ENCODE results near the gene CLSTN2. TPM values are rescaled to one million over a fixed set of nuclear protein-coding genes. Genes with fewer than 3 reads are reported as not detected.

Gene CLSTN2
- total RNA-seq, 1 experiment from 2014 or later = not detected

- Histone ChIP-seq H3K9me2 (ENCODE audit: insufficient read depth) (no peaks in the 10 kb centered on the region), H3K27me3 (ENCODE audit: insufficient read depth, low read depth) (no peaks in the 10 kb centered on the region), H3K4me1 (replicated peaks; ENCODE audit: insufficient read depth) (no peaks in the 10 kb centered on the region), H3K4me2 (no peak overlapping the region), H3K27ac (no peak overlapping the region), H3K36me3 (ENCODE audit: low read depth) (no peaks in the 10 kb centered on the region), H3K79me2 (ENCODE audit: low read depth) (no peaks in the 10 kb centered on the region), H3K9me3 (ENCODE audit: insufficient read depth, low read depth) (no peaks in the 10 kb centered on the region), H4K20me1 (ENCODE audit: insufficient read depth) (no peaks in the 10 kb centered on the region), H3K4me3 (no peak overlapping the region), H2AFZ (no peak overlapping the region), H3F3A (ENCODE audit: insufficient read depth, low read depth) (no peaks in the 10 kb centered on the region)
- ChIA-PET CTCF (no interaction called here), POLR2A (ENCODE audit: unreplicated experiment) (no interaction called here)
- intact Hi-C loops (cut with micrococcal nuclease; ENCODE audit: unreplicated experiment) = no loop called here
- TF ChIP-seq EZH2 (IDR thresholded peaks at IDR 0.05; ENCODE audit: low read depth) (no peak), CTCF (conservative IDR thresholded peaks at IDR 0.05) (no peak)
- DNase-seq = no peak
- BruUV-seq (replicated peaks) = no TSS peak
These were observed 441.3 kb downstream of the CLSTN2 start for GRCh38 chr3:140376136-140376889.

GRCh38 chr3:140377644-140378043, 442.7 kb downstream of the CLSTN2 start:
- no peak for TF ChIP-seq CTCF (conservative IDR thresholded peaks at IDR 0.05)
- TF ChIP-seq EZH2 (IDR thresholded peaks at IDR 0.05; ENCODE audit: low read depth) = no peak
- no peak for DNase-seq
- no peak overlapping the region for H2AFZ ChIP-seq
- H3F3A ChIP-seq (ENCODE audit: insufficient read depth, low read depth) = no peaks in the 10 kb centered on the region
- no peaks in the 10 kb centered on the region for H3K27me3 ChIP-seq (ENCODE audit: insufficient read depth, low read depth)
- no peaks in the 10 kb centered on the region for H3K9me3 ChIP-seq (ENCODE audit: insufficient read depth, low read depth)
- H3K4me2 ChIP-seq = no peak overlapping the region
- H3K79me2 ChIP-seq (ENCODE audit: low read depth) = no peaks in the 10 kb centered on the region
- ChIA-PET CTCF (no interaction called here), POLR2A (ENCODE audit: unreplicated experiment) (no interaction called here)
- no peaks in the 10 kb centered on the region for H4K20me1 ChIP-seq (ENCODE audit: insufficient read depth)
- intact Hi-C loops (cut with micrococcal nuclease; ENCODE audit: unreplicated experiment) = no loop called here
- H3K4me3 ChIP-seq = no peak overlapping the region
- no peaks in the 10 kb centered on the region for H3K4me1 ChIP-seq (replicated peaks; ENCODE audit: insufficient read depth)
- no peaks in the 10 kb centered on the region for H3K36me3 ChIP-seq (ENCODE audit: low read depth)
- no peak overlapping the region for H3K27ac ChIP-seq
- BruUV-seq (replicated peaks) = no TSS peak
- H3K9me2 ChIP-seq (ENCODE audit: insufficient read depth) = no peaks in the 10 kb centered on the region

GRCh38 chr3:140378571-140379340, 443.8 kb downstream of the CLSTN2 start:
- no peak overlapping the region for H2AFZ ChIP-seq
- H3K4me1 ChIP-seq (replicated peaks; ENCODE audit: insufficient read depth) = no peaks in the 10 kb centered on the region
- POLR2A ChIA-PET (ENCODE audit: unreplicated experiment) = no interaction called here
- no peaks in the 10 kb centered on the region for H4K20me1 ChIP-seq (ENCODE audit: insufficient read depth)
- no peak overlapping the region for H3K27ac ChIP-seq
- H3K4me2 ChIP-seq = no peak overlapping the region
- no peak for DNase-seq
- no TSS peak for BruUV-seq (replicated peaks)
- CTCF ChIA-PET = no interaction called here
- H3K36me3 ChIP-seq (ENCODE audit: low read depth) = no peaks in the 10 kb centered on the region
- intact Hi-C loops (cut with micrococcal nuclease; ENCODE audit: unreplicated experiment) = no loop called here
- no peak overlapping the region for H3K4me3 ChIP-seq
- H3K9me3 ChIP-seq (ENCODE audit: insufficient read depth, low read depth) = no peaks in the 10 kb centered on the region
- H3K79me2 ChIP-seq (ENCODE audit: low read depth) = no peaks in the 10 kb centered on the region
- H3K9me2 ChIP-seq (ENCODE audit: insufficient read depth) = no peaks in the 10 kb centered on the region
- no peak for TF ChIP-seq EZH2 (IDR thresholded peaks at IDR 0.05; ENCODE audit: low read depth)
- no peak for TF ChIP-seq CTCF (conservative IDR thresholded peaks at IDR 0.05)
- H3F3A ChIP-seq (ENCODE audit: insufficient read depth, low read depth) = no peaks in the 10 kb centered on the region
- H3K27me3 ChIP-seq (ENCODE audit: insufficient read depth, low read depth) = no peaks in the 10 kb centered on the region

All from PC-9 (cell line).